ENCODE results near the gene ABCB11.

DNA sequence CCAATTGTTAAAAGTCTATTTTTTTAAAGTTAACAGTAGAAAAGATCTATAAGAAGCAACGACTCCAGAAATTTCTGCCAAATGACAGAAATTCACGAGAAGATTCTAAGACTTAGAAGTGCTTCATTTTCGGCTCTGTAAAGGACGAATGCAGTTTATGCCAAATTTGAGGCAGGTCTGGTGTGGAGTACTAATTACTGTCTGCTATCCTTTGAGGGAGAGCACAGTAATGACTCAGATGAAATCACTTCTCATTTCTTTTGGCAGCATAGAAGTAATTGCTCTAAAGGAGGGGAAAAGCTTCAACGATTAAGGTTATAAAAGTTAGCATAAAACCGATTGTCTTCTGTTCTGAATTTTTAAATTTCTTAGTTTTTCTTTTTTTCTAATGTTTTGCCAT lies 118.7 kb downstream of the ABCB11 start:
- TF ChIP-seq, protein P1, sequence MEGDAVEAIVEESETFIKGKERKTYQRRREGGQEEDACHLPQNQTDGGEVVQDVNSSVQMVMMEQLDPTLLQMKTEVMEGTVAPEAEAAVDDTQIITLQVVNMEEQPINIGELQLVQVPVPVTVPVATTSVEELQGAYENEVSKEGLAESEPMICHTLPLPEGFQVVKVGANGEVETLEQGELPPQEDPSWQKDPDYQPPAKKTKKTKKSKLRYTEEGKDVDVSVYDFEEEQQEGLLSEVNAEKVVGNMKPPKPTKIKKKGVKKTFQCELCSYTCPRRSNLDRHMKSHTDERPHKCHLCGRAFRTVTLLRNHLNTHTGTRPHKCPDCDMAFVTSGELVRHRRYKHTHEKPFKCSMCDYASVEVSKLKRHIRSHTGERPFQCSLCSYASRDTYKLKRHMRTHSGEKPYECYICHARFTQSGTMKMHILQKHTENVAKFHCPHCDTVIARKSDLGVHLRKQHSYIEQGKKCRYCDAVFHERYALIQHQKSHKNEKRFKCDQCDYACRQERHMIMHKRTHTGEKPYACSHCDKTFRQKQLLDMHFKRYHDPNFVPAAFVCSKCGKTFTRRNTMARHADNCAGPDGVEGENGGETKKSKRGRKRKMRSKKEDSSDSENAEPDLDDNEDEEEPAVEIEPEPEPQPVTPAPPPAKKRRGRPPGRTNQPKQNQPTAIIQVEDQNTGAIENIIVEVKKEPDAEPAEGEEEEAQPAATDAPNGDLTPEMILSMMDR (IDR thresholded peaks at IDR 0.05) = no peak
- TF ChIP-seq POLR2A (IDR thresholded peaks at IDR 0.05) = no peak

Measured in thyroid gland (tissue), 4 donors.